BE2C (cell line): Measurements from ENCODE around the gene TUBAL3.
"Not testable (repeated sequence)": the region's sequence is repeated elsewhere in the genome, so short reads cannot be mapped to it uniquely, and the experiment has no call there.

Experiments used
- DNase-seq: peaks from one replicate; pipeline ENCODE4 v3.0.0-alpha.2; 2020
- H3K27me3 ChIP-seq: fragments of 250-450 bp; sonication (Bioruptor Pico); 2 replicates; pipeline ENCODE4 v1.5.1; 2020; ENCODE audit warnings: mild to moderate bottlenecking
- H3K36me3 ChIP-seq: fragments of 250-450 bp; sonication (Bioruptor Pico); 2 replicates; pipeline ENCODE4 v1.5.1; 2020; ENCODE audit warnings: mild to moderate bottlenecking
- H3K4me1 ChIP-seq: fragments of 250-450 bp; sonication (Bioruptor Pico); 2 replicates; pipeline ENCODE4 v1.5.1; 2020
- H3K4me3 ChIP-seq: 2 replicates; pipeline ENCODE4 v1.5.1; 2011; ENCODE audit warnings: low read depth, low read length
- H3K9me3 ChIP-seq: fragments of 250-450 bp; sonication (Bioruptor Pico); 2 replicates; pipeline ENCODE4 v1.5.1; 2020
- CTCF ChIP-seq: IDR thresholded peaks from 2 replicates; pipeline ENCODE4 v1.5.1; 2012; ENCODE audit warnings: mild to moderate bottlenecking, low read depth, low read length

The TUBAL3 gene

GRCh38 chr10:5416981-5417380, 12.4 kb upstream of the TUBAL3 start:
- Histone ChIP-seq H3K4me3 (no peak overlapping the region), H3K27me3 (no peaks in the 10 kb centered on the region), H3K36me3 (peaks cover 6% of the 10 kb centered on the region; the same call in 1 of the 2 replicates), H3K4me1 (no peaks in the 10 kb centered on the region), H3K9me3 (no peaks in the 10 kb centered on the region)
- TF ChIP-seq CTCF, result no peak
- no peak for DNase-seq

- no peaks in the 10 kb centered on the region for H3K4me1 ChIP-seq
These were observed 8.6 kb upstream of the TUBAL3 start for GRCh38 chr10:5413012-5413938.

GRCh38 chr10:5412277-5412941, 7.8 kb upstream of the TUBAL3 start, which contains the start of gene NET1:
Gene NET1, plus strand, starts transcription at chr10:5412557. Its CDS starts 136 bp downstream, at chr10:5412693.
- peak; percentile 93 for DNase-seq
- no peaks in the 10 kb centered on the region for H3K9me3 ChIP-seq
- TF ChIP-seq CTCF, result no peak
- H3K27me3 ChIP-seq, result no peaks in the 10 kb centered on the region
- no peaks in the 10 kb centered on the region for H3K4me1 ChIP-seq
- peaks cover 6% of the 10 kb centered on the region; the same call in 1 of the 2 replicates for H3K36me3 ChIP-seq
- H3K4me3 ChIP-seq, result peak within 1 kb of the TSS; percentile 90

More at GRCh38 chr10:5413012-5413938, 8.6 kb upstream of the TUBAL3 start:
- DNase-seq, result no peak
- H3K27me3 ChIP-seq, result no peaks in the 10 kb centered on the region
- TF ChIP-seq CTCF, result no peak
- peaks cover 6% of the 10 kb centered on the region; the same call in 1 of the 2 replicates for H3K36me3 ChIP-seq
- no peaks in the 10 kb centered on the region for H3K9me3 ChIP-seq
- H3K4me3 ChIP-seq, result peak overlapping the region; percentile 90

- Histone ChIP-seq H3K27me3 (no peaks in the 10 kb centered on the region), H3K9me3 (no peaks in the 10 kb centered on the region), H3K4me1 (no peaks in the 10 kb centered on the region), H3K36me3 (peaks cover 4% of the 10 kb centered on the region; the same call in 1 of the 2 replicates), H3K4me3 (peak overlapping the region; percentile 90)
- DNase-seq, result peak; percentile 48
- TF ChIP-seq CTCF, result no peak
These were observed 7.3 kb upstream of the TUBAL3 start for GRCh38 chr10:5411941-5412276.

GRCh38 chr10:5410787-5411186, 6.2 kb upstream of the TUBAL3 start:
- H3K27me3 ChIP-seq, H3K9me3 ChIP-seq, H3K4me3 ChIP-seq, H3K4me1 ChIP-seq, DNase-seq, H3K36me3 ChIP-seq: not testable (repeated sequence)

GRCh38 chr10:5406918-5407317, 2.3 kb upstream of the TUBAL3 start:
- no peak overlapping the region for H3K4me3 ChIP-seq
- H3K36me3 ChIP-seq, result no peaks in the 10 kb centered on the region
- H3K9me3 ChIP-seq, result no peaks in the 10 kb centered on the region
- no peak for TF ChIP-seq CTCF
- no peaks in the 10 kb centered on the region for H3K27me3 ChIP-seq
- H3K4me1 ChIP-seq, result no peaks in the 10 kb centered on the region
- no peak for DNase-seq
